ENCODE results near the gene BDNF. TPM values are rescaled to one million over a fixed set of nuclear protein-coding genes. Genes with fewer than 3 reads are reported as not detected.

Gene BDNF
- total RNA-seq, 4 donors from 2014 or later, result 0.17 TPM; not detected in 3

GRCh38 chr11:27611947-27612455, 88.3 kb downstream of the BDNF start:
- TF ChIP-seq CTCF (IDR thresholded peaks at IDR 0.05; ENCODE audit: low read depth), result no peak

GRCh38 chr11:27611390-27611789, 88.9 kb downstream of the BDNF start:
- no peak for TF ChIP-seq CTCF (IDR thresholded peaks at IDR 0.05; ENCODE audit: low read depth)

- TF ChIP-seq CTCF (IDR thresholded peaks at IDR 0.05; ENCODE audit: low read depth), result no peak
These were observed 89.3 kb downstream of the BDNF start for GRCh38 chr11:27610946-27611345.

GRCh38 chr11:27610280-27610679, 90.0 kb downstream of the BDNF start:
- TF ChIP-seq CTCF (IDR thresholded peaks at IDR 0.05; ENCODE audit: low read depth), result no peak

- TF ChIP-seq CTCF (IDR thresholded peaks at IDR 0.05; ENCODE audit: low read depth), result no peak
These were observed 91.3 kb downstream of the BDNF start for GRCh38 chr11:27608951-27609350.

GRCh38 chr11:27605422-27605821, 94.8 kb downstream of the BDNF start:
- TF ChIP-seq CTCF (IDR thresholded peaks at IDR 0.05; ENCODE audit: low read depth), result no peak

Other genes starting within 250 kb of the BDNF start
- 100 to 1,000 TPM in 1 of 4 donors, 10 to 100 TPM in 3; 41.3 to 106 (median 48.8) TPM for gene LGR4, start 227.7 kb downstream of the BDNF start, total RNA-seq
- gene LIN7C, start 193.7 kb downstream of the BDNF start, total RNA-seq, result 10 to 100 TPM; 26.4 to 50.4 (median 34.0) TPM

Data from subcutaneous adipose tissue (tissue), 4 donors.